Smooth muscle cell (in vitro differentiated cells): ENCODE data around the gene SMCO2. TPM values are rescaled to one million over a fixed set of nuclear protein-coding genes. Genes with fewer than 3 reads are reported as not detected.
"Not testable (repeated sequence)": the region's sequence is repeated elsewhere in the genome, so short reads cannot be mapped to it uniquely, and the experiment has no call there.

ENCODE experiments used
- DNase-seq: peaks from one replicate; lab custom pipeline; 2025; ENCODE audit not compliant: unreplicated experiment; lab: John Stamatoyannopoulos, UW
- H2AFZ ChIP-seq: fragments of 200-600 bp; sonication (generic); 2 replicates; pipeline ENCODE4 v1.6.0; 2016; ENCODE audit warnings: antibody characterized with exemption, low read depth, mild to moderate bottlenecking
- H3F3A ChIP-seq: fragments of 200-600 bp; sonication (generic); 2 replicates; pipeline ENCODE4 v1.6.0; 2017; ENCODE audit warnings: antibody characterized with exemption, low read depth
- H3K27ac ChIP-seq: fragments of 200-600 bp; sonication (generic); 2 replicates; pipeline ENCODE4 v1.5.1; 2016; ENCODE audit warnings: low read depth, mild to moderate bottlenecking
- H3K27me3 ChIP-seq: fragments of 200-600 bp; sonication (generic); 2 replicates; pipeline ENCODE4 v1.6.1; 2016; ENCODE audit warnings: low read depth, mild to moderate bottlenecking
- H3K36me3 ChIP-seq: fragments of 200-600 bp; sonication (generic); 2 replicates; pipeline ENCODE4 v1.5.1; 2016; ENCODE audit warnings: low read depth
- H3K4me1 ChIP-seq: fragments of 200-600 bp; sonication (generic); 2 replicates; pipeline ENCODE4 v1.5.1; 2016; ENCODE audit warnings: low read depth
- H3K4me2 ChIP-seq: fragments of 200-600 bp; sonication (generic); 2 replicates; pipeline ENCODE4 v1.6.0; 2016; ENCODE audit warnings: mild to moderate bottlenecking
- H3K4me3 ChIP-seq: fragments of 200-600 bp; sonication (generic); 2 replicates; pipeline ENCODE4 v1.5.1; 2016; ENCODE audit warnings: mild to moderate bottlenecking
- H3K79me2 ChIP-seq: fragments of 200-600 bp; sonication (generic); 2 replicates; pipeline ENCODE4 v1.6.0; 2016; ENCODE audit warnings: low read depth, mild to moderate bottlenecking
- H3K9ac ChIP-seq: fragments of 200-600 bp; sonication (generic); 2 replicates; pipeline ENCODE4 v1.6.0; 2016; ENCODE audit warnings: low read depth
- H3K9me3 ChIP-seq: fragments of 200-600 bp; sonication (generic); replicated peaks from 2 replicates; pipeline ENCODE4 v1.5.1; 2016; ENCODE audit warnings: low read depth
- H4K20me1 ChIP-seq: fragments of 200-600 bp; sonication (generic); 2 replicates; pipeline ENCODE4 v1.6.0; 2016; ENCODE audit warnings: low read depth
- WGBS: methylation state at CpG from one replicate; pipeline ENCODE4 v1.1.7; 2016; ENCODE audit warnings: low lambda C conversion rate; 5-methylcytosine and 5-hydroxymethylcytosine counted together
- polyA plus RNA-seq: library from polyadenylated mRNA; unstranded; fragments of >200 nt; fragmentation: Nextera tagmentation; extraction: Ambion mirVana; gene quantifications from 2 replicates; pipeline ENCODE4 v1.2.1, GENCODE V29; 2016
- total RNA-seq: library from RNA; depleted of rRNA; stranded (reverse); fragments of >200 nt; gene quantifications from 2 replicates; pipeline ENCODE4 v1.2.3, GENCODE V29; 2014
- TF ChIP-seq, protein P1 (sequence below): fragments of 200-600 bp; sonication (generic); IDR thresholded peaks from 2 replicates; pipeline ENCODE4 v1.5.1; 2017; ENCODE audit warnings: borderline replicate concordance, mild to moderate bottlenecking, antibody characterized with exemption; ENCODE audit not compliant: insufficient read depth, poor library complexity, severe bottlenecking

SMCO2 gene
- total and polyA plus RNA-seq, 2 experiments from 2014 or later: not detected

DNA sequence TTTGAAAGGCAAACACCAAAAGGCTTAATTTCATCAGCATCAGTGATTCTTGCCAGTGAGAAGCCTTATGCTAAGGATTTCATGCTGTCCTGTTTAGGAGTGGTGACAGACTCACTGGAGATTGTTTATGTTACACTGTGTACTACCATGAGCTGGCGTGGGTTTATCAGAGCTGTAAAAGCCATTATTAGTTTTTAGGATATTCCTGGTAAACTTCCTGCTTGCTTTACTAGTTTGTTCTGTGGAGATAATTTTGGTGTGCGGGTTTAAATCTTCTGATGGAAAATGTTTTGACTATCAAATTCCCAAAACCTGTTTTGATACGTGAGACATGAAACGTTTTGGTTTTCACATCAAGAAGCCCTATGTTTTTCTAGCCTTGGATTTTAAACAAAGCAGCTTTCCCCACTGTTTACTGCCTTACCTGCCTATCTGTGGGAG, 92.7 kb downstream of the SMCO2 start:
- Histone ChIP-seq H2AFZ (no peak overlapping the region), H3K79me2 (peaks cover 94% of the 10 kb centered on the region), H4K20me1 (peaks cover 74% of the 10 kb centered on the region), H3K4me2 (peak overlapping the region; percentile 77), H3K36me3 (no peaks in the 10 kb centered on the region), H3K4me1 (peaks cover 29% of the 10 kb centered on the region), H3K9ac (no peak overlapping the region), H3K27ac (peak overlapping the region; percentile 94), H3K9me3 (no peaks in the 10 kb centered on the region), H3K27me3 (no peaks in the 10 kb centered on the region), H3F3A (peaks cover 23% of the 10 kb centered on the region), H3K4me3 (no peak overlapping the region)
- WGBS: 20% methylated on average over 4 of the region's 4 CpGs
- TF ChIP-seq, protein P1, sequence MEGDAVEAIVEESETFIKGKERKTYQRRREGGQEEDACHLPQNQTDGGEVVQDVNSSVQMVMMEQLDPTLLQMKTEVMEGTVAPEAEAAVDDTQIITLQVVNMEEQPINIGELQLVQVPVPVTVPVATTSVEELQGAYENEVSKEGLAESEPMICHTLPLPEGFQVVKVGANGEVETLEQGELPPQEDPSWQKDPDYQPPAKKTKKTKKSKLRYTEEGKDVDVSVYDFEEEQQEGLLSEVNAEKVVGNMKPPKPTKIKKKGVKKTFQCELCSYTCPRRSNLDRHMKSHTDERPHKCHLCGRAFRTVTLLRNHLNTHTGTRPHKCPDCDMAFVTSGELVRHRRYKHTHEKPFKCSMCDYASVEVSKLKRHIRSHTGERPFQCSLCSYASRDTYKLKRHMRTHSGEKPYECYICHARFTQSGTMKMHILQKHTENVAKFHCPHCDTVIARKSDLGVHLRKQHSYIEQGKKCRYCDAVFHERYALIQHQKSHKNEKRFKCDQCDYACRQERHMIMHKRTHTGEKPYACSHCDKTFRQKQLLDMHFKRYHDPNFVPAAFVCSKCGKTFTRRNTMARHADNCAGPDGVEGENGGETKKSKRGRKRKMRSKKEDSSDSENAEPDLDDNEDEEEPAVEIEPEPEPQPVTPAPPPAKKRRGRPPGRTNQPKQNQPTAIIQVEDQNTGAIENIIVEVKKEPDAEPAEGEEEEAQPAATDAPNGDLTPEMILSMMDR: no peak
- DNase-seq: no peak

DNA sequence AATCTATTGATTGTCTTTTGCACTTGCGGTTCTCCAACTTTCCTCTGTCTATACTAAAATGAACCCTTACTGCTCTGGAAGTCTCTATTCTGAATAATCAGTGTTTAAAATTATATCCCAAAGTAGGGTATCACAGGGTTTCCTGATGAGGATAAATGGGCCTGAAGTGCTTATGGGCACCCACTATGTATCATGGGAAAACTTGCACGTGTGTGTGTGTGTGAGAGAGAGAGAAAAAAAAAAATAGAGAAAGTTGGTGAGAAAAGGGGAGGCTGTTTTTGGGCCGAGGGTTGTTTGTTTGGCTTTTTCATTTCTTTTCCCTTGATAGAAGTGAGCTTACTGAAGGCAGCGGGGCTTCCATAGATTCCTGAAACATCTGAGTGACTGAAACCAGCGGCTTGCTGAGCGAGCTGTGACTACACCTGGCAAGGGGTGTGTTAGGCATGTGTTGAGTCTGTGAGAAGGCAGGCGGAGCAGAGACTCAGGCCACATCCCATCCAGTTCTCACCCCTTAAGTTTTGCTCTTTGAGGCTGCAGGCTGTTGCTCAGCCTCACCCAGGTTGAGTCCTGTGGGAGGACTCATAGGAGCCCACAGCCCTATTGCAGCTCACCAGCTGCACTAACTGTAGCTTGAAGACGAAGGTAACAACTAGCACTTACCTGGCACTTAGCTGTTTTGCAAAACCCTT, 94.6 kb downstream of the SMCO2 start:
- Histone ChIP-seq H3K4me3 (no peak overlapping the region), H3K9ac (no peak overlapping the region), H3K79me2 (peaks cover 92% of the 10 kb centered on the region), H3K4me1 (peaks cover 26% of the 10 kb centered on the region), H2AFZ (no peak overlapping the region), H3K27me3 (no peaks in the 10 kb centered on the region), H3F3A (peaks cover 19% of the 10 kb centered on the region), H3K27ac (peak overlapping the region; percentile 94), H3K4me2 (peak overlapping the region; percentile 75), H4K20me1 (peaks cover 60% of the 10 kb centered on the region), H3K9me3 (no peaks in the 10 kb centered on the region), H3K36me3 (no peaks in the 10 kb centered on the region)
- WGBS: 73% methylated on average over 8 of the region's 8 CpGs
- TF ChIP-seq, protein P1: no peak
- no peak for DNase-seq

DNA sequence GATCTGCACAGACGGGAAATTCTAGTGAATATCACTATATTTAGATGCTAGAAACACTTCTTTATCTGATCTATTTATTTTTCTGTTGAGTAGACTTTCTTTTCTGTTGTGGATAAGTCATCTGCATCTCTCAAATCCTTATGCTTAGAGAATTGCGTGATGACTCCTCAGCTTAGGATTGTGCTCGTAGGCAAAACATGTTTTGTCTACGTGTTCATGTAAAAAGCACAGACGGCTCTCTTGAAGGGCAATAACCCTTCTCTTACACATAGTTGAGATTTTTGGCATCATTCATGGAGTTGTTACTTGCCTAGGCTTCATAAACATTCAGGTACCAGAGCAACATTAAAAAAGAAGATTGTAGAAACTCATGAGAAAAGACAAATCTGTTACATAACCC, 96.1 kb downstream of the SMCO2 start:
- H2AFZ ChIP-seq: no peak overlapping the region
- H3K9me3 ChIP-seq: no peaks in the 10 kb centered on the region
- H3K4me2 ChIP-seq: peak overlapping the region; percentile 75
- 1% methylated on average over 5 of the region's 5 CpGs for WGBS
- H3K4me1 ChIP-seq: peaks cover 26% of the 10 kb centered on the region
- peaks cover 92% of the 10 kb centered on the region for H3K79me2 ChIP-seq
- TF ChIP-seq, protein P1: no peak
- DNase-seq: no peak
- H3K9ac ChIP-seq: peak overlapping the region; percentile 69
- H4K20me1 ChIP-seq: peaks cover 55% of the 10 kb centered on the region
- H3F3A ChIP-seq: peaks cover 19% of the 10 kb centered on the region
- no peak overlapping the region for H3K4me3 ChIP-seq
- H3K27ac ChIP-seq: peak overlapping the region; percentile 94
- H3K36me3 ChIP-seq: no peaks in the 10 kb centered on the region
- H3K27me3 ChIP-seq: no peaks in the 10 kb centered on the region

DNA sequence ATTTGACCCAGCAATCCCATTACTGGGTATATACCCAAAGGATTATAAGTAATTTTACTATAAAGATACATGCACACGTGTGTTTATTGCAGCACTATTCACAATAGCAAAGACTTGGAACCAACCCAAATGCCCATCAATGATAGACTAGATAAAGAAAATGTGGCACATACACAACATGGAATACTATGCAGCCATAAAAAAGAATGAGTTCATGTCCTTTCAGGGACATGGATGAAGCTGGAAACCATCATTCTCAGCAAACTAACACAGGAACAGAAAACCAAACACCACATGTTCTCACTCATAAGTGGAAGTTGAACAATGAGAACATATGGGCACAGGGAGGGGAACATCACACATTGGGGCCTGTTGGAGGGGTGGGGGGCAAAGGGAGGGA, 98.3 kb downstream of the SMCO2 start:
- DNase-seq, H3K36me3 ChIP-seq, H3K9ac ChIP-seq, H2AFZ ChIP-seq, H3K4me2 ChIP-seq, H3K9me3 ChIP-seq, H3K27me3 ChIP-seq, H3K4me3 ChIP-seq, H3K27ac ChIP-seq: not testable (repeated sequence)
- Histone ChIP-seq H3K4me1 (peaks cover 30% of the 10 kb centered on the region), H4K20me1 (peaks cover 43% of the 10 kb centered on the region), H3K79me2 (peaks cover 84% of the 10 kb centered on the region), H3F3A (peaks cover 31% of the 10 kb centered on the region)
- 95% methylated on average over 1 of the region's 1 CpG for WGBS
